Measurements from ENCODE around the gene RASA2. TPM values are rescaled to one million over a fixed set of nuclear protein-coding genes. Genes with fewer than 3 reads are reported as not detected.
A peak's percentile ranks its signal among the peaks of the same experiment; 100 is the strongest.

Gene RASA2
- total and polyA plus RNA-seq, 9 of the 15 experiments (the other 6 are each of a cell fraction or from before 2014, with no cell fraction given), result 2.0 to 12.8 (median 9.5) TPM

DNA sequence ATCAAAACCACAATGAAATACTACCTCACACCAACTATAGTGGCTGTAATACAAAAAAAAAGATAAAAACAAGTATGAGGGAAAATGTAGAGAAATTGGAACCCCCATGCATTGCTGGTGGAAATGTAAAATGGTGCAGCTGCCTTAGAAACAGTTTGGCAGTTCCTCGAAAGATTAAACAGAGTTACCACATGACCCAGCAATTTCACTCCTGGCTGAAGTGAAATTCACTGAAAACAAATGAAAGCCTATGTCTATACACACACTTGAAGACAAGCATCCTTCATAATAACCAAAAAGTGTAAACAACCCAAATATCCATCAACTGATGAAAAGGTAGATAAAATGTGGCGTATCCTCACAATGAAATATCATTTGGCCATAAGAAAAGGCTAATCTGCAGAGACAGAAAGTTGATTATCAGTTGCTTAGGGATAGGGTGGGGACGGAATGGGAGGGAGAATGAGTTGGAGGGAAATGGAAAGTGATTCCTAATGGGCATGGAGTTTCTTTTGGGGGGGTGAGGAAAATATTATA lies 20.1 kb upstream of the RASA2 start:
- Histone ChIP-seq H3K4me1 (replicated peaks in 1 of 2; ENCODE audit: control insufficient read depth in 2 of 2, insufficient read depth in 2 of 2, low read length in 2 of 2) (peaks cover 0 to 7% of the 10 kb centered on the region in 2 experiments; a peak in 1 of 5 replicates), H2AFZ (ENCODE audit: low read depth, low read length) (peak overlapping the region; percentile 44), H3K27me3 (ENCODE audit: control insufficient read depth in 2 of 2, insufficient read depth in 2 of 2, low read length in 2 of 2) (no peaks in the 10 kb centered on the region), H3K4me2 (ENCODE audit: insufficient read depth, low read length) (peak overlapping the region; percentile 12; the same call in 1 of the 2 replicates), H3K27ac (ENCODE audit: extremely low read depth, low read depth, low read length) (no peak overlapping the region), H4K20me1 (replicated peaks; ENCODE audit: control insufficient read depth, insufficient read depth, low read length) (no peaks in the 10 kb centered on the region), H3K9ac (ENCODE audit: insufficient read depth in 1 of 2, low read depth in 2 of 2, low read length in 2 of 2) (no peak overlapping the region), H3K4me3 (no peak overlapping the region), H3K9me1 (ENCODE audit: control insufficient read depth, insufficient read depth, low read length) (no peaks in the 10 kb centered on the region), H3K9me3 (replicated peaks; ENCODE audit: control insufficient read depth, insufficient read depth, low read depth, low read length) (peaks cover 5% of the 10 kb centered on the region; the same call in 1 of the 2 replicates), H3K79me2 (ENCODE audit: control insufficient read depth, insufficient read depth, low read length) (no peaks in the 10 kb centered on the region), H3K36me3 (ENCODE audit: control insufficient read depth, insufficient read depth, low read length) (no peaks in the 10 kb centered on the region)
- CTCF ChIA-PET (ENCODE audit: low intra/inter-chr PET ratio), result no interaction called here
- POLR2A ChIA-PET, result interaction anchor here (0.7 to 1.0 kb wide), 3 partner anchors 12 to 21 kb away, joined by 3 read pairs; no protein-coding TSS in a partner anchor
- ATAC-seq (peak; percentile 44; the same call in 2 of the 3 replicates), DNase-seq (ENCODE audit: extremely low read depth in 1 of 4, low spot score in 3 of 4) (no peak), FAIRE-seq (no peak)
- 19% methylated on average over 3 of the region's 3 CpGs for WGBS (ENCODE audit: insufficient coverage, low coverage, missing lambda C conversion rate)
- no TSS peak for BruUV-seq (replicated peaks)
- in situ Hi-C loops (cut with MboI), result no loop called here
- intact Hi-C loops (cut with micrococcal nuclease), result loop anchor here (10.0 kb wide), 1 partner anchor 528 kb away; no protein-coding TSS in a partner anchor
- TF ChIP-seq CBX2 (IDR thresholded peaks at IDR 0.05; ENCODE audit: insufficient read depth, low read length, poor library complexity, severe bottlenecking), result no peak
- TF ChIP-seq DIDO1 (tag; IDR thresholded peaks at IDR 0.05; ENCODE audit: low read depth), result no peak
- TF ChIP-seq RAD51 (IDR thresholded peaks at IDR 0.05; ENCODE audit: borderline replicate concordance, low read depth), result peak; percentile 38; the same call in 1 of the 2 replicates
- peak; percentile 15; the same call in 1 of the 2 replicates for TF ChIP-seq FOXM1 (IDR thresholded peaks at IDR 0.05; ENCODE audit: low read depth)
- TF ChIP-seq FOXM1 (CRISPR knock-in tag; IDR thresholded peaks at IDR 0.05; ENCODE audit: low read depth), result no peak
- TF ChIP-seq, protein P1, sequence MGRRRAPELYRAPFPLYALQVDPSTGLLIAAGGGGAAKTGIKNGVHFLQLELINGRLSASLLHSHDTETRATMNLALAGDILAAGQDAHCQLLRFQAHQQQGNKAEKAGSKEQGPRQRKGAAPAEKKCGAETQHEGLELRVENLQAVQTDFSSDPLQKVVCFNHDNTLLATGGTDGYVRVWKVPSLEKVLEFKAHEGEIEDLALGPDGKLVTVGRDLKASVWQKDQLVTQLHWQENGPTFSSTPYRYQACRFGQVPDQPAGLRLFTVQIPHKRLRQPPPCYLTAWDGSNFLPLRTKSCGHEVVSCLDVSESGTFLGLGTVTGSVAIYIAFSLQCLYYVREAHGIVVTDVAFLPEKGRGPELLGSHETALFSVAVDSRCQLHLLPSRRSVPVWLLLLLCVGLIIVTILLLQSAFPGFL (CRISPR knock-in tag; IDR thresholded peaks at IDR 0.05), result no peak
- peak; percentile 53; the same call in 1 of the 2 replicates for TF ChIP-seq MAFG (tag; conservative IDR thresholded peaks at IDR 0.05)
- no peak for TF ChIP-seq RBBP5 (IDR thresholded peaks at IDR 0.05; ENCODE audit: borderline replicate concordance, insufficient read depth, low read length, poor library complexity, severe bottlenecking)
- TF ChIP-seq PRPF4 (IDR thresholded peaks at IDR 0.05; ENCODE audit: insufficient read depth, low read depth, low read length, poor library complexity, severe bottlenecking), result no peak

All from K562 (cell line).